ENCODE data around the gene NAB1.

NAB1 gene

GRCh38 chr2:190705280-190705679, 56.4 kb downstream of the NAB1 start:
- no peak for TF ChIP-seq GATA3 (IDR thresholded peaks at IDR 0.05; ENCODE audit: low read depth, low read length)
- TF ChIP-seq GATA2 (IDR thresholded peaks at IDR 0.05; ENCODE audit: low read depth, low read length): no peak

- no peak for TF ChIP-seq GATA3 (IDR thresholded peaks at IDR 0.05; ENCODE audit: low read depth, low read length)
- no peak for TF ChIP-seq GATA2 (IDR thresholded peaks at IDR 0.05; ENCODE audit: low read depth, low read length)
Measured at GRCh38 chr2:190707726-190708125, 58.8 kb downstream of the NAB1 start.

- no peak for TF ChIP-seq GATA2 (IDR thresholded peaks at IDR 0.05; ENCODE audit: low read depth, low read length)
- no peak for TF ChIP-seq GATA3 (IDR thresholded peaks at IDR 0.05; ENCODE audit: low read depth, low read length)
Measured at GRCh38 chr2:190711069-190711468, 62.2 kb downstream of the NAB1 start.

GRCh38 chr2:190713471-190713870, 64.6 kb downstream of the NAB1 start:
- TF ChIP-seq GATA2 (IDR thresholded peaks at IDR 0.05; ENCODE audit: low read depth, low read length) (no peak), GATA3 (IDR thresholded peaks at IDR 0.05; ENCODE audit: low read depth, low read length) (no peak)

- TF ChIP-seq GATA3 (IDR thresholded peaks at IDR 0.05; ENCODE audit: low read depth, low read length): no peak
- TF ChIP-seq GATA2 (IDR thresholded peaks at IDR 0.05; ENCODE audit: low read depth, low read length): no peak
Measured at GRCh38 chr2:190714958-190715357, 66.1 kb downstream of the NAB1 start.

GRCh38 chr2:190716176-190716807, 67.4 kb downstream of the NAB1 start:
- TF ChIP-seq GATA2 (IDR thresholded peaks at IDR 0.05; ENCODE audit: low read depth, low read length) (no peak), GATA3 (IDR thresholded peaks at IDR 0.05; ENCODE audit: low read depth, low read length) (no peak)

GRCh38 chr2:190717306-190717705, 68.4 kb downstream of the NAB1 start:
- no peak for TF ChIP-seq GATA3 (IDR thresholded peaks at IDR 0.05; ENCODE audit: low read depth, low read length)
- TF ChIP-seq GATA2 (IDR thresholded peaks at IDR 0.05; ENCODE audit: low read depth, low read length): no peak

- TF ChIP-seq GATA3 (IDR thresholded peaks at IDR 0.05; ENCODE audit: low read depth, low read length) (no peak), GATA2 (IDR thresholded peaks at IDR 0.05; ENCODE audit: low read depth, low read length) (no peak)
Measured at GRCh38 chr2:190717764-190718651, 69.1 kb downstream of the NAB1 start.

GRCh38 chr2:190718652-190719526, 70.0 kb downstream of the NAB1 start:
- no peak for TF ChIP-seq GATA2 (IDR thresholded peaks at IDR 0.05; ENCODE audit: low read depth, low read length)
- no peak for TF ChIP-seq GATA3 (IDR thresholded peaks at IDR 0.05; ENCODE audit: low read depth, low read length)

- no peak for TF ChIP-seq GATA3 (IDR thresholded peaks at IDR 0.05; ENCODE audit: low read depth, low read length)
- no peak for TF ChIP-seq GATA2 (IDR thresholded peaks at IDR 0.05; ENCODE audit: low read depth, low read length)
Measured at GRCh38 chr2:190720276-190720675, 71.4 kb downstream of the NAB1 start.

- TF ChIP-seq GATA2 (IDR thresholded peaks at IDR 0.05; ENCODE audit: low read depth, low read length) (no peak), GATA3 (IDR thresholded peaks at IDR 0.05; ENCODE audit: low read depth, low read length) (no peak)
Measured at GRCh38 chr2:190720691-190721090, 71.8 kb downstream of the NAB1 start.

GRCh38 chr2:190722061-190722759, 73.3 kb downstream of the NAB1 start:
- TF ChIP-seq GATA3 (IDR thresholded peaks at IDR 0.05; ENCODE audit: low read depth, low read length) (no peak), GATA2 (IDR thresholded peaks at IDR 0.05; ENCODE audit: low read depth, low read length) (no peak)

- TF ChIP-seq GATA3 (IDR thresholded peaks at IDR 0.05; ENCODE audit: low read depth, low read length) (no peak), GATA2 (IDR thresholded peaks at IDR 0.05; ENCODE audit: low read depth, low read length) (no peak)
Measured at GRCh38 chr2:190722835-190723234, 74.0 kb downstream of the NAB1 start.

All from SH-SY5Y (cell line).